Upper lobe of right lung (tissue), 1 donor: ENCODE data around the gene OBSL1. TPM values are rescaled to one million over a fixed set of nuclear protein-coding genes. Genes with fewer than 3 reads are reported as not detected.

Source experiments
- ATAC-seq: fragments of 200-7000 bp; cut with Tn5 transposase; one replicate; pipeline ENCODE4 v1.9.1; 2020; ENCODE audit warnings: mild to moderate bottlenecking, moderate library complexity
- DNase-seq: peaks from one replicate; pipeline ENCODE4 v3.0.0-alpha.2; 2020
- H3K27ac ChIP-seq: fragments of 200-600 bp; one replicate; pipeline ENCODE4 v1.8.0; 2022
- H3K27me3 ChIP-seq: fragments of 200-600 bp; one replicate; pipeline ENCODE4 v1.8.0; 2022; ENCODE audit warnings: mild to moderate bottlenecking
- H3K36me3 ChIP-seq: fragments of 200-600 bp; one replicate; pipeline ENCODE4 v1.8.0; 2022
- H3K4me1 ChIP-seq: fragments of 200-600 bp; one replicate; pipeline ENCODE4 v1.8.0; 2022
- H3K4me3 ChIP-seq: fragments of 200-600 bp; one replicate; pipeline ENCODE4 v1.8.0; 2022; ENCODE audit warnings: mild to moderate bottlenecking
- H3K9me3 ChIP-seq: fragments of 200-600 bp; one replicate; pipeline ENCODE4 v1.8.0; 2022
- CTCF ChIP-seq: fragments of 200-600 bp; IDR thresholded peaks from one replicate; pipeline ENCODE4 v1.8.0; 2022; ENCODE audit warnings: antibody characterized with exemption
- intact Hi-C: fragments of 100-400 bp; cut with DNase I; formaldehyde crosslinking; loops from one replicate; pipeline ENCODE4 v1.11.0; 2022
- total RNA-seq: library from RNA; stranded (reverse); fragmentation: NEBNext Ultra II Directional; extraction: Animal tissue kit (Norgen Biotek cat#: 25700); gene quantifications from one replicate; pipeline ENCODE4 v1.2.1, GENCODE V29; 2021
- donor health status: DM: no; HTN: yes; CAD: no; lungs with severe emphysema.

The OBSL1 gene
- total RNA-seq, 1 donor from 2014 or later, result 72.8 TPM

- intact Hi-C loops, result no loop called here
Observed at GRCh38 chr2:219578811-219579613, 7.7 kb upstream of the OBSL1 start.

GRCh38 chr2:219576505-219577388 is 5.4 kb upstream of the OBSL1 start:
- ATAC-seq (no peak), DNase-seq (no peak)
- intact Hi-C loops, result no loop called here

More at GRCh38 chr2:219578811-219579613, 7.7 kb upstream of the OBSL1 start:
- ATAC-seq, result peak; percentile 66
- TF ChIP-seq CTCF, result no peak
- Histone ChIP-seq H3K27ac (peak overlapping the region; percentile 75), H3K4me1 (peaks cover 4% of the 10 kb centered on the region), H3K9me3 (no peaks in the 10 kb centered on the region), H3K4me3 (no peak overlapping the region), H3K36me3 (no peaks in the 10 kb centered on the region), H3K27me3 (no peaks in the 10 kb centered on the region)
- peak; percentile 41 for DNase-seq

GRCh38 chr2:219575566-219576504 is 4.5 kb upstream of the OBSL1 start:
- H3K9me3 ChIP-seq, result no peaks in the 10 kb centered on the region
- no peaks in the 10 kb centered on the region for H3K27me3 ChIP-seq
- intact Hi-C loops, result no loop called here
- no peak for TF ChIP-seq CTCF
- no peak overlapping the region for H3K27ac ChIP-seq
- DNase-seq, result no peak
- H3K36me3 ChIP-seq, result no peaks in the 10 kb centered on the region
- ATAC-seq, result no peak
- no peak overlapping the region for H3K4me3 ChIP-seq
- peaks cover 4% of the 10 kb centered on the region for H3K4me1 ChIP-seq

More at GRCh38 chr2:219576505-219577388, 5.4 kb upstream of the OBSL1 start:
- Histone ChIP-seq H3K4me3 (no peak overlapping the region), H3K36me3 (no peaks in the 10 kb centered on the region), H3K27ac (no peak overlapping the region), H3K9me3 (no peaks in the 10 kb centered on the region), H3K4me1 (peaks cover 4% of the 10 kb centered on the region), H3K27me3 (no peaks in the 10 kb centered on the region)
- no peak for TF ChIP-seq CTCF

GRCh38 chr2:219574484-219575311 is 3.4 kb upstream of the OBSL1 start:
- no peak for ATAC-seq
- H3K27ac ChIP-seq, result no peak overlapping the region
- no peaks in the 10 kb centered on the region for H3K27me3 ChIP-seq
- H3K4me1 ChIP-seq, result peaks cover 10% of the 10 kb centered on the region
- no peaks in the 10 kb centered on the region for H3K9me3 ChIP-seq
- TF ChIP-seq CTCF, result no peak
- H3K36me3 ChIP-seq, result no peaks in the 10 kb centered on the region
- intact Hi-C loops, result no loop called here
- no peak for DNase-seq
- no peak overlapping the region for H3K4me3 ChIP-seq
